Neuronal stem cell (in vitro differentiated cells): ENCODE data around the gene OSBPL1A.
A peak's percentile ranks its signal among the peaks of the same experiment; 100 is the strongest.
"Not testable (repeated sequence)": the region's sequence is repeated elsewhere in the genome, so short reads cannot be mapped to it uniquely, and the experiment has no call there.

ENCODE experiments used
- DNase-seq: peaks from one replicate; pipeline ENCODE4 v3.0.0-alpha.2; 2013; ENCODE audit warnings: low spot score
- H2AFZ ChIP-seq: one replicate; pipeline ENCODE4 v1.6.1; 2013; ENCODE audit warnings: mild to moderate bottlenecking, low read length, inconsistent platforms
- H2AK5ac ChIP-seq: 2 replicates; pipeline ENCODE4 v1.6.1; 2013; ENCODE audit warnings: low read depth, mild to moderate bottlenecking, inconsistent platforms, low read length, moderate library complexity, mixed read lengths
- H2BK120ac ChIP-seq: 2 replicates; pipeline ENCODE4 v1.6.1; 2013; ENCODE audit warnings: low read depth, mild to moderate bottlenecking, inconsistent platforms, low read length, moderate library complexity, mixed read lengths
- H2BK12ac ChIP-seq: one replicate; pipeline ENCODE4 v1.6.1; 2013; ENCODE audit warnings: low read length, inconsistent platforms
- H2BK15ac ChIP-seq: 2 replicates; pipeline ENCODE4 v1.6.1; 2013; ENCODE audit warnings: mild to moderate bottlenecking, low read length, inconsistent platforms, mixed read lengths
- H2BK5ac ChIP-seq: one replicate; pipeline ENCODE4 v1.6.1; 2013; ENCODE audit warnings: inconsistent platforms, mild to moderate bottlenecking, low read length, moderate library complexity
- H3K14ac ChIP-seq: one replicate; pipeline ENCODE4 v1.6.1; 2013; ENCODE audit warnings: low read length, inconsistent platforms
- H3K18ac ChIP-seq: 2 replicates; pipeline ENCODE4 v1.6.1; 2013; ENCODE audit warnings: low read length, inconsistent platforms
- H3K23ac ChIP-seq: 2 replicates; pipeline ENCODE4 v1.6.1; 2013; ENCODE audit warnings: low read depth, mild to moderate bottlenecking, mixed read lengths, low read length, inconsistent platforms; ENCODE audit not compliant: poor library complexity
- H3K27ac ChIP-seq: replicated peaks from 3 replicates; pipeline ENCODE4 v1.5.1; 2013; ENCODE audit warnings: low read length, inconsistent platforms
- H3K27me3 ChIP-seq, 3 experiments: 2 replicates each; pipeline ENCODE4 v1.6.1; 2013; ENCODE audit warnings: low read length in 3 of 3, mild to moderate bottlenecking in 2 of 3, inconsistent platforms in 1 of 3, low read depth in 1 of 3, mixed read lengths in 1 of 3, moderate library complexity in 1 of 3; ENCODE audit not compliant: control insufficient read depth in 3 of 3, insufficient read depth in 3 of 3
- H3K36me3 ChIP-seq, 2 donors: replicated peaks in 1 of 2; 2 replicates each; pipeline ENCODE4 v1.6.1; 2013; ENCODE audit warnings: low read length in 2 of 2; ENCODE audit not compliant: control insufficient read depth in 2 of 2, insufficient read depth in 2 of 2
- H3K4ac ChIP-seq: 2 replicates; pipeline ENCODE4 v1.6.1; 2013; ENCODE audit warnings: inconsistent platforms, mild to moderate bottlenecking, low read length, moderate library complexity
- H3K4me1 ChIP-seq, 2 donors: 1 replicate in 1 of 2; 2 replicates in 1 of 2; pipeline ENCODE4 v1.6.1; 2013; ENCODE audit warnings: low read length in 2 of 2, low read depth in 1 of 2; ENCODE audit not compliant: control insufficient read depth in 2 of 2, insufficient read depth in 1 of 2
- H3K4me2 ChIP-seq: one replicate; pipeline ENCODE4 v1.6.1; 2013; ENCODE audit warnings: mild to moderate bottlenecking, low read length, inconsistent platforms; ENCODE audit not compliant: insufficient read depth, poor library complexity, severe bottlenecking
- H3K4me3 ChIP-seq, 2 donors: 2 replicates each; pipeline ENCODE4 v1.5.1; 2013; ENCODE audit warnings: low read length in 2 of 2, mild to moderate bottlenecking in 2 of 2, inconsistent platforms in 1 of 2, moderate library complexity in 1 of 2
- H3K79me1 ChIP-seq: one replicate; pipeline ENCODE4 v1.6.1; 2013; ENCODE audit warnings: low read depth, mild to moderate bottlenecking, inconsistent platforms, low read length, moderate library complexity
- H3K9ac ChIP-seq: one replicate; pipeline ENCODE4 v1.6.1; 2013; ENCODE audit warnings: mild to moderate bottlenecking, low read depth, low read length, inconsistent platforms; ENCODE audit not compliant: poor library complexity
- H3K9me3 ChIP-seq, 2 donors: replicated peaks in 1 of 2; 2 replicates each; pipeline versions ENCODE3 to v1.6.1; 2013; ENCODE audit warnings: low read length in 2 of 2, mild to moderate bottlenecking in 2 of 2, inconsistent platforms in 1 of 2, low read depth in 1 of 2, mixed read lengths in 1 of 2, moderate library complexity in 1 of 2; ENCODE audit not compliant: control insufficient read depth in 2 of 2, insufficient read depth in 1 of 2
- H4K8ac ChIP-seq: one replicate; pipeline ENCODE4 v1.6.1; 2013; ENCODE audit warnings: low read depth, mild to moderate bottlenecking, inconsistent platforms, low read length, moderate library complexity
- H4K91ac ChIP-seq: one replicate; pipeline ENCODE4 v1.6.1; 2013; ENCODE audit warnings: low read length, low read depth, mild to moderate bottlenecking, inconsistent platforms; ENCODE audit not compliant: poor library complexity
- WGBS, 2 donors: extraction: QIAGEN DNeasy Blood & Tissue Kit; methylation state at CpG; one replicate each; pipeline ENCODE4 v1.1.7; 2013; ENCODE audit warnings: missing lambda C conversion rate in 2 of 2, mixed read lengths in 1 of 2; ENCODE audit not compliant: insufficient read length in 2 of 2, insufficient replicate concordance in 1 of 2; ENCODE audit errors: extremely low coverage in 2 of 2; 5-methylcytosine and 5-hydroxymethylcytosine counted together

Gene OSBPL1A

GRCh38 chr18:24380163-24380747 is 17.4 kb downstream of the OSBPL1A start:
- Histone ChIP-seq H3K18ac (no peak overlapping the region), H3K4me3 (no peak overlapping the region), H3K79me1 (no peaks in the 10 kb centered on the region), H2AFZ (no peak overlapping the region), H2BK15ac (no peak overlapping the region), H2BK120ac (no peak overlapping the region), H3K4ac (no peak overlapping the region), H3K4me2 (no peak overlapping the region), H2BK5ac (no peak overlapping the region), H3K36me3 (peaks cover 2 to 44% of the 10 kb centered on the region in 2 donors), H3K9ac (no peak overlapping the region), H3K14ac (no peak overlapping the region), H3K9me3 (peaks cover 0 to 4% of the 10 kb centered on the region in 2 donors), H3K4me1 (peaks cover 0 to 4% of the 10 kb centered on the region in 2 donors), H3K27me3 (no peaks in the 10 kb centered on the region), H3K27ac (no peak overlapping the region), H4K91ac (no peak overlapping the region), H2BK12ac (no peak overlapping the region), H3K23ac (no peak overlapping the region), H2AK5ac (no peak overlapping the region), H4K8ac (no peak overlapping the region)
- DNase-seq: no peak
- WGBS, 2 donors: no CpG with 5 or more reads among the region's 6 CpGs

- no peak overlapping the region for H2BK12ac ChIP-seq
- no peak overlapping the region for H2BK5ac ChIP-seq
- no peak overlapping the region for H4K91ac ChIP-seq
- H3K27me3 ChIP-seq: no peaks in the 10 kb centered on the region
- H3K27ac ChIP-seq: peak overlapping the region; percentile 49
- no peak overlapping the region for H3K4ac ChIP-seq
- no peak overlapping the region for H2BK120ac ChIP-seq
- H2BK15ac ChIP-seq: no peak overlapping the region
- H3K9me3 ChIP-seq: peaks cover 0 to 4% of the 10 kb centered on the region in 2 donors
- H3K9ac ChIP-seq: no peak overlapping the region
- H3K18ac ChIP-seq: no peak overlapping the region
- no peak for DNase-seq
- no peak overlapping the region for H3K4me2 ChIP-seq
- no peak overlapping the region for H3K14ac ChIP-seq
- H3K23ac ChIP-seq: no peak overlapping the region
- no CpG with 5 or more reads among the region's 1 CpG for WGBS, 2 donors
- H4K8ac ChIP-seq: no peak overlapping the region
- H2AFZ ChIP-seq: no peak overlapping the region
- no peak overlapping the region for H2AK5ac ChIP-seq
- peaks cover 0 to 4% of the 10 kb centered on the region in 2 donors for H3K4me1 ChIP-seq
- no peak overlapping the region for H3K4me3 ChIP-seq
- H3K36me3 ChIP-seq: peaks cover 5 to 51% of the 10 kb centered on the region in 2 donors
- no peaks in the 10 kb centered on the region for H3K79me1 ChIP-seq
These were observed 19.0 kb downstream of the OSBPL1A start for GRCh38 chr18:24378598-24378997.

DNA sequence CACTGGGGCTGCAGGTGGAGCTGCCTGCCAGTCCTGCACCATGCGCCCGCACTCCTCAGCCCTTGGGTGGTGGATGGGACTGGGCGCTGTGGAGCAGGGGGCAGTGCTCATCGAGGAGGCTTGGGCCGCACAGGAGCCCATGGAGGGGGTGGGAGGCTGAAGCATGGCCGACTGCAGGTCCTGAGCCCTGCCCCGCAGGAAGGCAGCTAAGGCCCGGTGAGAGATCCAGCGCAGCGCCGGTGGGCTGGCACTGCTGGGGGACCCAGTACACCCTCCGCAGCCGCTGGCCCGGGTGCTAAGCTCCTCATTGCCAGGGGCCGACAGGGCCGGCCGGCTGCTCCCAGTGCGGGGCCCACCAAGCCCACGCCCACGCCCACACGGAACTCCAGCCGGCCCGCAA is 21.1 kb downstream of the OSBPL1A start:
- H3K23ac ChIP-seq, H2AK5ac ChIP-seq, H3K14ac ChIP-seq, H2BK15ac ChIP-seq, H2AFZ ChIP-seq, H4K8ac ChIP-seq, H3K4me3 ChIP-seq, H2BK12ac ChIP-seq, H3K4me2 ChIP-seq, H3K27me3 ChIP-seq, H3K4me1 ChIP-seq, H3K18ac ChIP-seq, DNase-seq, H2BK5ac ChIP-seq, H3K9ac ChIP-seq, H3K4ac ChIP-seq, H2BK120ac ChIP-seq, H3K79me1 ChIP-seq, H4K91ac ChIP-seq, H3K27ac ChIP-seq, H3K9me3 ChIP-seq: not testable (repeated sequence)
- peaks cover 8 to 63% of the 10 kb centered on the region in 2 donors for H3K36me3 ChIP-seq
- WGBS, 2 donors: no CpG with 5 or more reads among the region's 23 CpGs

GRCh38 chr18:24373328-24373727 is 24.3 kb downstream of the OSBPL1A start:
- Histone ChIP-seq H3K4me1 (no peaks in the 10 kb centered on the region), H3K23ac (no peak overlapping the region), H3K79me1 (no peaks in the 10 kb centered on the region), H2BK15ac (no peak overlapping the region), H3K27ac (no peak overlapping the region), H3K36me3 (peaks cover 10 to 80% of the 10 kb centered on the region in 2 donors), H2AK5ac (no peak overlapping the region), H2BK5ac (no peak overlapping the region), H3K14ac (no peak overlapping the region), H2BK12ac (no peak overlapping the region), H3K18ac (no peak overlapping the region), H3K4me2 (no peak overlapping the region), H4K8ac (no peak overlapping the region), H3K9ac (no peak overlapping the region), H3K4me3 (no peak overlapping the region), H2BK120ac (no peak overlapping the region), H2AFZ (no peak overlapping the region), H3K27me3 (no peaks in the 10 kb centered on the region), H4K91ac (no peak overlapping the region), H3K9me3 (no peaks in the 10 kb centered on the region), H3K4ac (no peak overlapping the region)
- DNase-seq: no peak
- no CpG with 5 or more reads among the region's 1 CpG for whole genome bisulfite sequencing, 2 donors
